HG03521 (cell line): Measurements from ENCODE around the gene PAX8.

Experiments
- ATAC-seq: cut with Tn5 transposase; IDR thresholded peaks from one replicate; pipeline ENCODE4 v1.9.1; 2021; ENCODE audit warnings: mild to moderate bottlenecking, moderate library complexity; ENCODE audit not compliant: unreplicated experiment

PAX8 gene

DNA sequence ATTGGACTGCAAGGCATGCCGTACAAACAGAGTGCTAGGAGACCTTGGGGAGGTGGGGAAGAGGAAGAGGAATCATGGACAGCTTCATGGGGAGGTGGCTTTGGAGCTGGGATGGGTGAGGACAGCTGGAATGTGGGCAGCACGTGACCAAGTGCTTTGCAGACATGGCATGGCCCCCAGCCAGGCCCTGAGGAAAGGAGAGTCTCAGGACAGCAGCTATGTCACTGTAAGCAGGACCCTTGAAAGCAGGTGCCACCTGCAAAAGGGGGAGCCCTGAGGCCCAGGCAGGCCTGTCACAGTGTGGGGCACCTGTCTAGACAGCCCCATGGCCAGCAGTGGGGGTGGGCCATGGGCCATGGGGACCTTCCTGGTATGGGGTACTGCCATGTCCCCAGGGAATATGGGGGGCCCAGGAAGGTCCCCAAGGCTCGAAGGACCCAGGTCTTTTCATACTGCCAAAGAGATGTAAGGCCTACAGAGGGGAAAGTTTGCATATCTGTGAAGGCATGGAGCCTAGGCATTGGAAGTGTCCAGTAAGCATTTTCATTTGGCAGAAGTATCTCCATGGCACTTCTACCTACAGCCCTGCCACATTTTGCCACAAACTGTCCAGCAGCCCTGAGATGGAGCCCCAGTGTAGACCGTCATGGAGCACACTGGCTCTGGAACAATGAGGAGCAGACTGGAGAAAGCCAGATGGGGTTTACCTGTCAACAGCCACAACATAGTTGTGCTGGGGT is 9.9 kb downstream of the PAX8 start:
- ATAC-seq, result no peak

DNA sequence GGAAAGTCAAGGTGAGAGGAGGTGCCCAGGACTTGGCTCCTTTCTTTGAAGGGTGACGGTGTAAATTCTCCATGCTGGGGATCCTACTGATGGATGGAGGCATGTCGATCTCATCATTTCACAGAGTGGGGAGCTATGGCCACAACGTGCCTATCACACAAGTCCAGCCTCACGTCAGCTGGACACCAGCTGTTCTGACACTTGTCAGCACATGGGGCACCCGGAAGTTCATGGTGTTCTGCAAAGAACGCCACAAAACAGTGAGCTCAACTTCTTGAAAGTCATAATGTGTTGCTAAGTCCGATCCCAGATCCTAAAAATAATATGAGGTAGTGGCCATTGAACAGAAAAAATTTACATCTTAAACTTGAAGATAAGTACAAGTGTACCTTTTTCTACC is 12.3 kb downstream of the PAX8 start:
- no peak for ATAC-seq

DNA sequence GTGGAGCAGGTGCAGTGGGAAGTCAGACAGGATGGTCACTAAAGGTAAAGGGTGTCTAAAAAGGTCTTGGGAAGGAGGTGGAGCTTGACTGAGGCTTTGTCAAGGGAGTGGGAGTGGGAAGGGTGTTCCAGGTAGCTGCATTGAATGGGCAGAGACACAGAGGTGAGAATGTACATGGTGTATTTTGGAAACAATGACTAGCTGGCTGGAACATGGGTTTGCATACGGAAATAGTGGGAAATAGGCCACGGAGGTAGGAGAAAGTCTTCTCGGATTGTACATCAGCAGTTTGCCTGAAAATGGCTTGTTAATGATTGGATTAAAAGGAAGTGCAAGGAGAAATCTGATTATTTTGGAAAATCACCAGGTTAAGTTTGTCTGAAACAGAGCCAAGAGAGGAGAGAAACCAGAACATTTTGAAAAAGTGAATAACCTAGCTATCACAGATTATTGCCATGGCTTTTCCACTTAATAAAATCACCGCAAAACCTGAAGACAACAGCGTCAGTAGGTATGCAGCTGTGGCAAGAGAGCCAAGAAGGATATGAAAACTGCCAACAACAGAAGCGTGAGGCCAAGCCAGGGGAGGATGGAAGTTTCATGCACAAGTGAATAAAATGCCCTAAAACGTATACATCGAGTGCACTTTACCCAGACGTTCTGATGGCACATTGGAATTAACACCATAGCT is 13.9 kb downstream of the PAX8 start:
- ATAC-seq, result no peak

DNA sequence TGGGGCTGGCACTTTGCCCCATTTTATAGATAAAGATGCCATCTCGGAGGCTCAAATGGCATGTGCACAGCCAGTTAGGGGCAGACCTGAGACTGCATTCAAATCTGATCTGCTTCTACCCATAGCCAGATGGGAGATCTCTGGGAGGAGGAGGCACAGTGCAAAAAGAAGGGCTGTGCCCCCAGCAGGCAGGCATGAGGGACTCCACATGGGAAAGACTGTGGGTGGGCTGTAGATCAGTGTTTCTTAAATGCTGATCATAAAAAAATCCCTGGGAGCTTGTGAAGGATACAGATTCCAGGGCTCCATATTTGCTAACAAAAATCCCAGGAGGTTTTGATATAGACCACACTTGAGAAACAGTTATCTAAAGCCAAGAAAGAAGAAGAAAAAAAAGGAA is 15.2 kb downstream of the PAX8 start:
- ATAC-seq, result no peak

DNA sequence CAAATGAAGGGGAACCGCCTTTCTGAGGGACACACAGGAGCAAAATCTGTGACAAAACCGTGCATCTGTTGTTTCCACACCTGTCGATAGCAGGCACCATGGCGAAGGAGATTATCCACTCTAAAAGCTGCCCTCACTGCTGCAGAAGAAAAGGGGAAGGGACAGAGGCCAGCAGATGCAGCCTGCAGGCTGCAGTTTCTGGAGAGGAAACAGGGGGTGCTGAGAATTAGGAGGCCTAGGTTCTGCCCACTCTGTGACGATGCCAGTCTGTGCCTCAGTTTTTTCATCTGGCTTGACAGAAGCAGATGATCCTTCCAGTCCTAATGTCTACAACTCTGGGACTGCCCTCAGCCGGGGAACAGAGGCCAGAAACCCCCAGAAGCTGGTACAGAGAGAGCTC is 17.7 kb downstream of the PAX8 start:
- ATAC-seq, result no peak

DNA sequence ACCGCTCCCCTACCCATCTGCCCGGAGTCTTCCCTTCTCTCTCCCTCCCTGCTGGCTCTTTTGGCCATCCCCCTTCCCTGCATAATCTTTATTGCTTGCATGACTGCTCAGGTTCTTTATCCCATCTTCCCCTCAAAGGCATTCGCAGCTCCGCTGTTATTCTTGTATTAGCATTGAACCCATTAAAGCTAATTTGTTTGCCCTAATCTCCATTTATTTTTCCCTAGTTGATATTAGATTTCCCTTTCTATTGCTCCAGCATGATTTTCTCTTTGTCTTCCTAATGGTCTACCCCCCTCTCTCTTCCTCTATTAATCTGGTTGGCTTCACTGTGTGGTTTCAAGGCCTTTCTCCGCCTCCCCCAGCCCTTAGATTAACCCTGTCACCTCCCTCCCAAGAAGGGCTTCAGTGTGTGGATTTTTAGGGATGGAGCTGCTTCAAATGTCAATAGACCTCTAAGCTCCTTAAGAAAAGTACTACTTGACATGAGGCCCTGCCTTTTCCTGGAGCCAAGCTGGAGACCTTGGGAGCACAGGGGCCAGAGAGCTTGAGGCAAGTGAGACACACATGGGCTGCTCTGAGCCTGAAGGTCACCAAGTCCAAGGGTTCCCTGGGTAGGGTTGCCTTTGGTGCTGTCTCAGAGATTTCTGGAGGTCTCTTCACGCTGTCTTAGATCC is 20.1 kb downstream of the PAX8 start:
- no peak for ATAC-seq

DNA sequence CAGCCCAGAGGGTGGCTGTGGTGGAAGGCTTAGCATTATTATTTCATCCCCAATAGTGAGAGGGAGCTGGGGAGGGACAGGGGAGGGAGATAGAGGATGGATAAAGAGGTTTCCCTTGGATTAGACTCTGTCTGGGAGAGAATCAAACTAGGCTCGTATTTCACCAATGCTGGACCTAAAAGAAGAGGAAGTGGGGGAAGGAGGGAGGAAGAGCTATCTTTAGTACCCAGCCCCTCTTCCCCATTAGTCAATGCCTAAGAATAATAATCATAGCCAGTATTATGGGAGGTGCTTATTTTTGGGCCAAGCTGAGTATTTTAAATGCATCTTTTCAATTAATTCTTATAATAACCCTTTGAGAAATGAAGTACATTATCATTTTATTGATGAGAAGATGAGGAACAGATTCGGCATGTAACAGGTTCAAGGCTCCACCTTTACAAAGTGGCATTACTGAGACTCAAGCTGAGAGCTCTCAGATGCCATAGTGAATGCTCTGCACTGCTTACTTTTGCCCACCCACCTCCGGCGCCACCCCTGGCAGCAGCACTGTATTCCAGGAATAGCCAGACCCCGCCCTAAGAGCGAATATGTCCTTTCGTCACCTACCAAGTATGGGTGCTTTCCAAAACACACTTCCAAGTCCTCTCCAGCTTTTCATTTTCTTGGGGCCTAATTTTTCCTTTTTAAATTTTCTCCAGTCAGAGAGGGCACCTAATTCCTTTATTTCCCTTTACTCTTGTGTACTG is 21.0 kb downstream of the PAX8 start:
- no peak for ATAC-seq

DNA sequence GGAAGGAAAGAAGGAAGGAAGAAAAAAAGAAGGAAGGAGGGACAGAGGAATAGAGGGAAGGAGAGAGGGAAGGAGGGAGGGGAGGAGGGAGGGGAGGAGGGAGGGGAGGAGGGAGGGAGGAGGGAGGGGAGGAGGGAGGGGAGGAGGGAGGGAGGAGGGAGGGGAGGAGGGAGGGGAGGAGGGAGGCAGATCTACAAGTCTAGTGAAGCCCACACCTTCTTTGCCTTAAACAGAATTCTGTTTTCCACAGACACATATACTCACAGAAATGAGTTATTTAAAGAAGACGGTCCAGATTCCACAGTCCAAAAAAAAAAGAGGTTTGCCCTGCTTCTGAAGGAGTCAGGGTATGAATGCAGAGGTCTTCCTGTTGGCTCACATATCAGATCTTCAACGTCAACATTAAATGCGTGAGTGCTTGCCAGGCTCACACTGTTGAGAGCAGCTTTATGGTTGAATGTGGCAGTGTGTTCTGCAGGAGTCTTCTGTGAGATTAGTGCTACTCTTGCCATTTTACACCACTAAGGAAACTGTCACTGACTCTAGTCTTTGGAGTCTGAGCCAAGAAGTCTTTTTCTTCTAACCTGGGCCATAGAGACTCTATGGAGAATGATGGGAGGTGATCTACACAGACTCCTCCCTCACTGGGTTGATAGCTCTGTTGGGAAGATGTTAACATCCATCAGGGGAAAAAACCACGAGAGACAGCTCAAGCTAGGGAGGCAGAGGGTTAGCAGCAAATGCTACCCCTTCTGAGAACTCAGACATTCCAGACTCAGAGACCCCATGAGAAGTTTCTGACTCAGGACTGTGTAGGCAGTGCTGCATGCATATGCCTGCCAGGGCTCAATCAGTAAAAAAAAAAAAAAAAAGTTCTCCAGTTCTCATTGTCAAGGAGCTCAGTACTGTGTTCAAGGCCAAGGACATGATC is 23.3 kb downstream of the PAX8 start:
- ATAC-seq, result no peak

DNA sequence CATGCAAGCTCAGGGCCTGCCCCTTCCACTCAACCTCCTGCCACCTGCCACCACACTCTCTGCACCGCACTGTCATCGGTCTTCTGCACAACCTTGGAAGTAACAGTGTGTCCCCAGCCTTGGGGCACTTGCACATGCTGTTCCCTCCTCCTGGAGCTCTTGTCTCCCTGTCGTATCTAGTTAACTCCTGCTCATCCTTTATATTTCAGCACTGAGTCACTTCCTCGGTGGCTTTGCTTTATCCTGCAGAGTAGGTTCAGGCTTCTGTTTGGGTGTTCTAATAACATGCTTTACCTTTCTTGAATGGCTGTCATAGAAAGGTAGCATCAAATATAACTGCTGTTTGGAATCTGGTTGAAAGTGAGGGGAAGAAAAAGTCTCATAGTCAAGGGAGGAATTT is 25.3 kb downstream of the PAX8 start:
- ATAC-seq, result no peak

DNA sequence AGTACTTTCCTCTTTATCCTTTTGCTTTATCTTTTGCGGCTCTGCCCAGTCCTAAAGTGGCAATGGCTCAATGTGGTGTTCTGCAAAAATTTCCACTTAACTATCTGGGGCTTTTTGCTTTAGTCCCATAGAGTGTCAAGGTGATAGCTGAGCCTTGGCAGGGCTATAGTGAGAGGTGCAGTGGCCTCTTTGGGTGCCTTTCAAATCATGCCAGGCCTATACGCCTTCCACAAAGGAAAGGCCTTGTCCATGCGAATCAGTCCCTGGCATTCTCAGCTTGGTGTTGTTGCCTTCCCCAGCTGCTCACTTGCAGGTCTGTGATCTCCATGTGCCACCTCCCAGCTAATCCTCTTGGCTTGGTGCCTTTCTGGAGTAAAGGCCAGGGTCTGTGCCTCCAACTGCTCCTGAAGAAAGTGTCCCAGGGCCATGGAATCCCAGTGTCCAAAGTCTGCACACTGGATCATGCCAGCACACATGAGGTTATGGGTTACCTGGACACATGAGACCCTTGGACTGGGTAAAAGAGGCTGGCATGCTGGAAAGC is 26.6 kb downstream of the PAX8 start:
- ATAC-seq, result no peak

DNA sequence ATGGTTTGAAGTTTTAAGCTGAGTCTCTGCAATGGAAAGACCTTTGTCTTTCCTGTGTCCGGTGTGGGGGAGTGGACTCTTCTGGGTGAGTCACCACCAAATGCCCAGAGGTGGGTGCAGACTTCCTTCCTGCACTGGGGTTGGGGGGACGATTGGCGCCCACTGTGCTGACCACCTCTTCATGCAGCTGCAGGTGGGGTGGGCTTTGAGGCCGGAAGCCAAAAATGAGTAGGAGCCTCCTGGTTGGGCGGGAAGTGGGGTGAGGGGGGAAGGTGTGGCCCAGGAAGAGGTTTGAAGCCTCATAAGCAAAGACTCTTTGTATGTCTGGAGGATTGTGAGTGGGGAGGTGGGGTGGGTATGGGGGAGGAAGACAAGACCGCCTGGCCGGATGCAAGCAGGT is 27.6 kb downstream of the PAX8 start:
- no peak for ATAC-seq

DNA sequence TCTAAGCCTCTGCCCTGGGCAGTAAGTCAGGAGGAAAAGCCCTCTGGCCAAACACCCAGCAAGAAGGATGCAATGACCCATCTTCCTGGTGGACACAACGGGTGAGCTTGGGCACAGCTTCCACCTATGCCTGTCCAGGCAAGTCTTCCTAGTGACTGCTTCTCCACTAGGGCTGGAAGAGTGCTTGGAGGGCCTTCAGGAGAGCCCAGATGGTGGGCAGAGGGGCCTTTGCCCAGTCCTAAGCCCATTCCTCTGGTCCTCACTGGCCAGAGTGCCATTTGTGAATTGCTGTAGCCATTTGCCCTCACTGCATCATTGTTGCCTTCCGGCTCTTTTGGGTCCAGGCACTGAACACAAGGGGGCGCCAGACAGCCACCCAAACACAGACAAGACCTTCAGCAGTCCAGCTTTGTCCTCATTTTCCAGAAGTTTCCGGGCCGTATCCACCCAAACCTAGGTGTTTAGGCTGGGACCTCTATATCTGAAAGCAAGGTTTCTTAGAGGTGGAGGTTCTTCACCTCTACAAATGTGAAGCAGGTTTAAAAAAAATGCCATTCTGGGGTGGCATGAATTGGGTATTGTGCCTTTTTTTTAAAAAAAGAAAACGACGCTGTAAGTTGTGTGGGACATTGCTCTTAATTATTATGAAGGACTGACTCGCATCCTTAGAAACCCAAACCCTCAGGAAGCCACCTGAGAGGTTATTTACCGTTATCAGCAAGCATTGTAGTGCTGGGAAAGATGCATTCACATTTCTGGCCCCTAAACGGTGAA is 29.5 kb downstream of the PAX8 start:
- ATAC-seq, result no peak

DNA sequence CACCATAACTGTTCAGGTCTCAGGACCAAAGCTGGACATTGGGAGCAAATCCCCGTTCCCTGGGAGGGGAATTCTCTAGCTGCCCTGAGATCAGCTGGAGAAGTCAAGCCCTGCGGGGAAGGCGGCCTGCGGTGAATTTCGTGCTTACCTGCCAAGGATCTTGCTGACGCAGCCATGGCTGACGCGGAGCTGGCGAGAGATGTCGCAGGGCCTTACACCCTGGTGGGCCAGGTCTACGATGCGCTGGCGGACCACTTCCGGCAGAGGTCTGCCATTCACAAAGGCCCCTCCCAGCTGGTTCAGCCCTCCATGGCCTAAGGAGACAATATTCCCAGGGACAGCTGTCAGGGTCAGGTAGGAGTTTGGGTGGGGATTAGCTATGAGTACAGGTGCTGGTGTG is 32.1 kb downstream of the PAX8 start:
- no peak for ATAC-seq

DNA sequence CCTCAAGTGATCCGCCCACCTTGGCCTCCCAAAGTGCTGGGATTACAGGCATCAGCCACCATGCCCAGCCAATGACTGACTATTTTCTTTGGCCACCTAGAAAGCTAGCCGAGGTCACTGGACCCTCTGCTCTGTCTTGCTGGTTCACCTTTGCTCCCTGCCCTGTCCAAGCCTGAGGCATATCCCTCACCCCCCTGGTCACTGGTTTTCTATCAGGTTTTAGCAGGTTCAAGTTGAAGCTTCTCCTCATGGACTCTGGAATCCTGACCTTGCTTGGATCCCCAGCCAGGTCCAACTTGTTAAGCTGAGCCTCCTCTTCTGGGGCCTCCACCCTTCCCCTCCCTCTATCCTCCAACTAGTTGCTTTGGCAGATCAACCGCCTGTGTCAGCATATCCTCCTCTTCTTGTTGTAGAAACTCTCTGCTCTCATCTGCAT is 33.4 kb downstream of the PAX8 start:
- ATAC-seq, result no peak

DNA sequence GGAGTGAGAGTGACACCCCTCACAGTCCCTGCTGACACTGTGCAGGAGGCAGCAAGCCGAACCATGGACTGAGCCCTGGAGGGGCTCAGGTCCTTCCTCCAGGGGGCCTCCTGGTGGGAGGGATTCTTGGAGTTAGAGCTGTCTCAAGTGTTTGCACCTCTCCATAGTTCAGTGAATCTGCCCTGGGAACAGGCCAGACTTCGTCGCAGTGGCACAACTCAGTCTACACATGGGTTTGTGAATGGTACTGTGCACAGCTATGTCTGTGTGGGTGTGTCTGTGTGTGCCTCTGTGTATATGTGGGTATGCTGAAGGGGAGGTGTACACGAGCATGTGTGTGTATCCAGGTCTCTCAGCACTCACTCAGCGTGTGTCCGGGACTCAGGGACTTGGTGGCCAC is 36.4 kb downstream of the PAX8 start:
- ATAC-seq, result no peak

DNA sequence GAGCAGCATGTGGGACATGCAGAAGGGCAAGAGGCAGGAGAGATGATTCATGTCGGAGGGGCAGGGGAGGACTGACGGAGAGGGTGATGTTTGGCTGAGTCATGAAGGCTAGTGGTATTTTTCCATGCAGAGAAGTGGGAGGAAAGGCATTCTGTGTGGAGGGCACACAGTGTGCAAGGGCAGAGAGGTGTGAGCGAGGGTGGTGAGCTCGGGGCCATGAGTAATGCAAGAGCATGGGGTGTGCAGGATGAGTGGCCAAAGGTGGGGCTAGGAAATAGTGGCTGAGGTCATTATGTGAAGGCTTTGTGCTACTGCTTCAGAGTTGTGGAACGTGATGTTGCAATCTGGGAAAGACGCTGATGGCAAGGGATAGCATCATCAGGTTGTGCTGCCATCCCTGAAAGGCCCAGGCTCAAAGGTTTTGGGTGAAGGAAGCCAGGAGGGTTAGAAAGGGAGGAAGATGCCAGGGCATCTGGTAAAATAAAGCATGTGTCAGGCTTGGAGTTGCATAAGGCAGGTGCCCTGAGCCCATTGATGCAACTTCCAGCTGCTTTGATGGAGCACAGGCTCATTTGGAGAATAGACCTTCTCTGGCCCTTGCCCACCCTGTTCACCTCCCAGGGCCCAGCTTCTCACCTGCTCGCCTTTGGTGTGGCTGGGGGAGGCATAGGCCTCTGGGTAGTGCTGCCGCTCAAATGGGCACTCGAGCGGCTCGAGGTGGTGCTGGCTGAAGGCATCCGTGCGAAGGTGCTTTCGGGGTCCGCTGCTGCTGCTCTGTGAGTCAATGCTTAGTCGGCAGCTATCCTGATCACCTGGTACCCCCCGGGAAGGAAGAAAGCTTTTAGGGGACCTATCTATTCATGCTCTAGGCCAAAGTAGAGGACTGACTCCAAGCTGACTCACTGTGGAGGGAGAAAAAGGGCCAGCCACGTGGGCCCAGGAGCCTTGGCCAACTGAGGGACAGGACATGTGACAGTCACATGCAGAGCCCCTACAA is 37.5 kb downstream of the PAX8 start:
- ATAC-seq, result no peak

DNA sequence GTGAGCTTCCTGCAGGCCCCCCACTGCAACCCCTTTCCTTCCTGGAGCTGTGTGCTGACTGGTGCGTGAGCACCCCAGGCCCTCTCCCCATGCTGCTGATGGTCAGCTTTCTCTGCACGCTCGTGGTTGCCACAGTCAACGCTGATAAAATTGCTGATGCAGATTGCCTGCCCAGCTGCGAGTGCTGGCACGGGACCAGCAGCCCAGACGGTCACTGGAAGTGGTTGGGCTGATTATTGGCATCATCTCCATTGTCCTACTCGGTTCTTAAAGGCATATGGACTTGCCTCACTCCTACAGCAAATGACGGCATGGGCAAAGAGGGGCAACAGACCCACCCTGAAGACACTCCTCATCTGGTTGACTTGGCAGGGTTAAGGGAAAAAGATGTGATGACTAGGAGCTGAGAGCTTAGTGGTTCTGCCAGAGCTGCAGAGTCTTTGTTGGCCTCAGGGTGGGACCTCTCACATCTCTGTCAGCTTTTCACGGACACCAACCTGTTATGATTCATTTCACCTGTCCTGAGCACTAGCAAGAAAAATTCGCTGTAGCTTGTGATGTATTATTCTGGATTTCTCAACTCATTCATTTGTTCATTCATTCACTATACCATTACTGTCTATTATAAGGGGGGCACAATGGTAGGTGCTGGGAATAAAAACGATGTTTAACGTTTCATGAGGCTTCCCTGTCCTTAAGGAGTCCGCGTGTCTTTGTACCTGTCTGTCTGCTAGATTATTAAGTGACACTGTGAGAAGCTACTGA is 38.4 kb downstream of the PAX8 start:
- ATAC-seq, result no peak
